Measurements from ENCODE around the gene PCBP2. TPM values are rescaled to one million over a fixed set of nuclear protein-coding genes. Genes with fewer than 3 reads are reported as not detected.

Gene PCBP2
- total and polyA plus RNA-seq, 2 donors (not counting 3 experiments of a cell fraction or from before 2014, with no cell fraction given): 526 to 995 TPM

GRCh38 chr12:53430116-53430515 is 21.8 kb upstream of the PCBP2 start:
- no peak overlapping the region for H3K27ac ChIP-seq (ENCODE audit: insufficient read depth, low read depth, low read length)
- ChIA-PET POLR2A (no interaction called here), CTCF (interaction anchor here (1.1 to 3.3 kb wide), 3 partner anchors 9 to 78 kb away, joined by 4 to 35 read pairs (median 17); no protein-coding TSS in a partner anchor)
- no peak for TF ChIP-seq JUN (IDR thresholded peaks at IDR 0.05; ENCODE audit: borderline replicate concordance, insufficient read depth, insufficient read length, low read depth)
- TF ChIP-seq FOS (IDR thresholded peaks at IDR 0.05; ENCODE audit: borderline replicate concordance, insufficient read depth, low read length): no peak
- TF ChIP-seq GATA2 (IDR thresholded peaks at IDR 0.05; ENCODE audit: insufficient read depth, insufficient read length, low read depth, low read length): no peak
- TF ChIP-seq POLR2AphosphoS5 (IDR thresholded peaks at IDR 0.05; ENCODE audit: insufficient read depth, low read depth, low read length): no peak
- TF ChIP-seq MYC (IDR thresholded peaks at IDR 0.05; ENCODE audit: low read depth, low read length): no peak
- TF ChIP-seq EZH2 (IDR thresholded peaks at IDR 0.05; ENCODE audit: borderline replicate concordance, low read depth, low read length, severe bottlenecking): no peak
- TF ChIP-seq CTCF (IDR thresholded peaks at IDR 0.05; ENCODE audit: extremely low read depth in 1 of 2, insufficient read depth in 1 of 2, low read depth in 1 of 2, low read length in 2 of 2): no peak
- TF ChIP-seq MAX (IDR thresholded peaks at IDR 0.05; ENCODE audit: insufficient read depth, insufficient read length): no peak
- TF ChIP-seq POLR2A (IDR thresholded peaks at IDR 0.05; ENCODE audit: low read depth, low read length): no peak
- no peak overlapping the region for H3K4me3 ChIP-seq (replicated peaks in 1 of 3; ENCODE audit: insufficient read depth in 1 of 3, low read depth in 1 of 3, low read length in 3 of 3)
- H3K79me2 ChIP-seq (ENCODE audit: control insufficient read depth, insufficient read depth, low read length): no peaks in the 10 kb centered on the region
- no TSS peak for BruUV-seq (replicated peaks)
- FAIRE-seq: no peak
- H3K9me1 ChIP-seq (replicated peaks; ENCODE audit: control insufficient read depth, extremely low read depth, insufficient read depth, low read length): no peaks in the 10 kb centered on the region
- H4K20me1 ChIP-seq (replicated peaks; ENCODE audit: control insufficient read depth, extremely low read depth, insufficient read depth, low read length): no peaks in the 10 kb centered on the region
- H2AFZ ChIP-seq (ENCODE audit: low read depth, low read length): no peak overlapping the region
- DNase-seq (ENCODE audit: low read depth, low spot score): no peak
- no peak overlapping the region for H3K4me2 ChIP-seq (ENCODE audit: insufficient read depth, low read length)
- no peak overlapping the region for H3K9ac ChIP-seq (replicated peaks; ENCODE audit: extremely low read depth, insufficient read depth, low read length)
- no peaks in the 10 kb centered on the region for H3K27me3 ChIP-seq (ENCODE audit: control insufficient read depth in 2 of 2, insufficient read depth in 2 of 2, low read length in 2 of 2)
- H3K4me1 ChIP-seq (ENCODE audit: control insufficient read depth, extremely low read depth, insufficient read depth, low read length): no peaks in the 10 kb centered on the region
- intact Hi-C loops (cut with micrococcal nuclease): no loop called here
- dilution Hi-C loops (cut with MboI; ENCODE audit: extremely low pct_ligation_motif_present, low sequenced_read_pairs): no loop called here
- H3K9me3 ChIP-seq (replicated peaks; ENCODE audit: control insufficient read depth, insufficient read depth, low read length): no peaks in the 10 kb centered on the region
- H3K36me3 ChIP-seq (ENCODE audit: control insufficient read depth in 2 of 2, extremely low read depth in 1 of 2, insufficient read depth in 2 of 2, low read length in 2 of 2): no peaks in the 10 kb centered on the region

All from endothelial cell of umbilical vein (primary cell).